ENCODE measurements around the gene SPRYD7.

DNA sequence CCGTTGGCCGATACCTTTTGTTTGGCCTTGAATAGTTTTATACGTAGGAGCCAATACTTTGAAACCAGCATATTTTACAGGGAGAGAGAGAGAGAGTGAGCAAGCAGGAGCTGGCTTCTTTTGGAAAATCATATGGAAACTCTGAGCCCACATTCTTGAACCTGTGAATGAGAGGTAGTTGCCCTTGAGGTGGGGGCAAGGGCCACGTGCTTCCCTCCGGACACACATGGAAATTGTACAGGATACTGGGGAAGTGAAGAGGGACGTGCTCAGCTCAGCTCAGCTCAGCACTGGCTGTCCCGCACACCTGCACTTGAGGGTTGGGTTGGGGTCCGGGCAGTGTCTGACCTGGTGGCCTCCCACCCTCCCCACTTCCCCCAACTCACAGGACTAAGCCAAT, 68.3 kb downstream of the SPRYD7 start:
- TF ChIP-seq CTCF (IDR thresholded peaks at IDR 0.05) (no peak), POLR2A (IDR thresholded peaks at IDR 0.05) (no peak)

All from right lobe of liver (tissue), 4 donors.